OCI-LY7 (cell line): ENCODE measurements around the gene SMARCAD1. TPM values are rescaled to one million over a fixed set of nuclear protein-coding genes. Genes with fewer than 3 reads are reported as not detected.

Experiments used
- BruUV-seq: library from RNA; stranded (reverse); fragments of 400-500 nt; replicated peaks from 2 replicates; lab custom pipeline; 2021; lab: Mats Ljungman, UMichigan
- CTCF ChIA-PET: fragments of 300-600 bp; sonication (Branson Sonifier 250); formaldehyde crosslinking; loops from one replicate; lab custom pipeline; 2022; ENCODE audit warnings: antibody characterized with exemption; ENCODE audit not compliant: unreplicated experiment; lab: Charles Lee
- POLR2A ChIA-PET: fragments of 300-600 bp; sonication (Branson Sonifier 250); formaldehyde crosslinking; loops from one replicate; lab custom pipeline; 2022; ENCODE audit warnings: antibody characterized with exemption; lab: Charles Lee
- DNase-seq: peaks from one replicate; pipeline ENCODE4 v3.0.0-alpha.2; 2015; ENCODE audit warnings: low spot score
- H2AFZ ChIP-seq: fragments of 200-600 bp; sonication (generic), shearing (Covaris generic); 2 replicates; pipeline ENCODE4 v1.6.1; 2014; ENCODE audit warnings: mild to moderate bottlenecking, antibody characterized with exemption, low read length, moderate library complexity
- H3K27ac ChIP-seq: fragments of 200-600 bp; sonication (generic); 2 replicates; pipeline ENCODE4 v1.5.1; 2014; ENCODE audit warnings: mixed run types, low read depth, mild to moderate bottlenecking, moderate library complexity, low read length, inconsistent platforms; ENCODE audit not compliant: poor library complexity, severe bottlenecking
- H3K36me3 ChIP-seq: fragments of 200-600 bp; sonication (generic); 2 replicates; pipeline ENCODE4 v1.6.1; 2014; ENCODE audit warnings: mild to moderate bottlenecking, antibody characterized with exemption, low read length, moderate library complexity, mixed read lengths; ENCODE audit not compliant: insufficient read depth
- H3K4me1 ChIP-seq: fragments of 200-600 bp; sonication (generic); 2 replicates; pipeline ENCODE4 v1.5.1; 2014; ENCODE audit warnings: mild to moderate bottlenecking, low read length; ENCODE audit not compliant: insufficient read depth, poor library complexity, severe bottlenecking
- H3K4me2 ChIP-seq: fragments of 200-600 bp; sonication (generic); 2 replicates; pipeline ENCODE4 v1.6.1; 2014; ENCODE audit warnings: mild to moderate bottlenecking, low read length
- H3K4me3 ChIP-seq: fragments of 200-600 bp; sonication (generic); 2 replicates; pipeline ENCODE4 v1.5.1; 2014; ENCODE audit warnings: mild to moderate bottlenecking, low read depth, low read length; ENCODE audit not compliant: poor library complexity, severe bottlenecking
- H3K79me2 ChIP-seq: fragments of 200-600 bp; sonication (generic); 2 replicates; pipeline ENCODE4 v1.6.1; 2016; ENCODE audit warnings: low read depth, mild to moderate bottlenecking, low read length, moderate library complexity, mixed read lengths; ENCODE audit not compliant: insufficient read depth
- H3K9me2 ChIP-seq: fragments of 200-600 bp; sonication (generic); 2 replicates; pipeline ENCODE4 v1.6.1; 2016; ENCODE audit warnings: mild to moderate bottlenecking, low read length, mixed read lengths; ENCODE audit not compliant: insufficient read depth
- H3K9me3 ChIP-seq: fragments of 200-600 bp; sonication (generic); 2 replicates; pipeline ENCODE4 v1.6.1; 2014; ENCODE audit warnings: mild to moderate bottlenecking, mixed run types, low read length, mixed read lengths
- H4K20me1 ChIP-seq: fragments of 200-600 bp; sonication (generic); 2 replicates; pipeline ENCODE4 v1.6.1; 2014; ENCODE audit warnings: mild to moderate bottlenecking, antibody characterized with exemption, low read length, moderate library complexity, mixed read lengths; ENCODE audit not compliant: insufficient read depth
- EZH2phosphoT487 ChIP-seq: fragments of 200-600 bp; sonication (generic); IDR thresholded peaks from 2 replicates; pipeline ENCODE4 v1.6.1; 2018; ENCODE audit warnings: low read depth, borderline replicate concordance, mild to moderate bottlenecking, mixed run types, antibody characterized with exemption, low read length, moderate library complexity, mixed read lengths
- intact Hi-C: fragments of 100-400 bp; cut with micrococcal nuclease; formaldehyde crosslinking; loops from one replicate; pipeline ENCODE4 v1.10.0; 2022; ENCODE audit not compliant: unreplicated experiment
- total RNA-seq, 2 experiments: library from RNA; depleted of rRNA in 1 of 2; stranded (reverse); fragments of >200 nt in 1 of 2; shearing (Covaris generic) in 1 of 2; gene quantifications; 2 replicates each; pipeline ENCODE4 v1.2.3, GENCODE V29; 2014 to 2022
- TF ChIP-seq, protein P1 (sequence below): fragments of 200-600 bp; sonication (generic); conservative IDR thresholded peaks from 2 replicates; pipeline ENCODE4 v1.5.1; 2014; ENCODE audit warnings: mild to moderate bottlenecking, antibody characterized with exemption, low read length, moderate library complexity, mixed read lengths

The SMARCAD1 gene
- total RNA-seq, 2 experiments from 2014 or later, result 29.9 to 47.5 TPM

DNA sequence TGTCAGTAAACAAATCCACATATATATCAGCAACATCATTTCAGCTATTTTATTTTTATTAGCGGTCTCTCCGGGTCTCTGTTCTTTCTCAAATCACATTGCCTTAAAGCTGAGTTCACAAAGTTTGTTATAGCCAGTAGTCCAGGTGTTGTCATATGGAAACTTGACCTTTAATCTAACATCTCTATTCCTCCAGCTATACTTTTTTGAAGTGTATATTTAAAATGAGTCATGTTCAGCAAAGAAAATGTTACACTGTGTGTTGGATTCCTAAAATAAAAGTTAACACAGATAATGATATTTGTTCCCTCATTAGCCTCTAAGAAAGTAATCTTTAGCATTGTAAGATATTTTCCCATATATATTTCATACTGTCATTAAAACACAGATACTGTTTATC lies 63.6 kb downstream of the SMARCAD1 start:
- Histone ChIP-seq H3K4me2 (no peak overlapping the region), H3K4me1 (no peaks in the 10 kb centered on the region), H3K4me3 (no peak overlapping the region), H3K36me3 (peaks cover 72% of the 10 kb centered on the region), H2AFZ (no peak overlapping the region), H4K20me1 (no peaks in the 10 kb centered on the region), H3K27ac (no peak overlapping the region), H3K9me3 (no peaks in the 10 kb centered on the region), H3K79me2 (no peaks in the 10 kb centered on the region), H3K9me2 (no peaks in the 10 kb centered on the region)
- ChIA-PET CTCF (no interaction called here), POLR2A (interaction anchor here (0.7 kb wide), 1 partner anchor 483 kb away, joined by 3 read pairs; no protein-coding TSS in a partner anchor)
- TF ChIP-seq, protein P1, sequence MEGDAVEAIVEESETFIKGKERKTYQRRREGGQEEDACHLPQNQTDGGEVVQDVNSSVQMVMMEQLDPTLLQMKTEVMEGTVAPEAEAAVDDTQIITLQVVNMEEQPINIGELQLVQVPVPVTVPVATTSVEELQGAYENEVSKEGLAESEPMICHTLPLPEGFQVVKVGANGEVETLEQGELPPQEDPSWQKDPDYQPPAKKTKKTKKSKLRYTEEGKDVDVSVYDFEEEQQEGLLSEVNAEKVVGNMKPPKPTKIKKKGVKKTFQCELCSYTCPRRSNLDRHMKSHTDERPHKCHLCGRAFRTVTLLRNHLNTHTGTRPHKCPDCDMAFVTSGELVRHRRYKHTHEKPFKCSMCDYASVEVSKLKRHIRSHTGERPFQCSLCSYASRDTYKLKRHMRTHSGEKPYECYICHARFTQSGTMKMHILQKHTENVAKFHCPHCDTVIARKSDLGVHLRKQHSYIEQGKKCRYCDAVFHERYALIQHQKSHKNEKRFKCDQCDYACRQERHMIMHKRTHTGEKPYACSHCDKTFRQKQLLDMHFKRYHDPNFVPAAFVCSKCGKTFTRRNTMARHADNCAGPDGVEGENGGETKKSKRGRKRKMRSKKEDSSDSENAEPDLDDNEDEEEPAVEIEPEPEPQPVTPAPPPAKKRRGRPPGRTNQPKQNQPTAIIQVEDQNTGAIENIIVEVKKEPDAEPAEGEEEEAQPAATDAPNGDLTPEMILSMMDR, result no peak
- no peak for TF ChIP-seq EZH2phosphoT487
- DNase-seq, result no peak
- intact Hi-C loops, result no loop called here
- BruUV-seq, result no TSS peak

DNA sequence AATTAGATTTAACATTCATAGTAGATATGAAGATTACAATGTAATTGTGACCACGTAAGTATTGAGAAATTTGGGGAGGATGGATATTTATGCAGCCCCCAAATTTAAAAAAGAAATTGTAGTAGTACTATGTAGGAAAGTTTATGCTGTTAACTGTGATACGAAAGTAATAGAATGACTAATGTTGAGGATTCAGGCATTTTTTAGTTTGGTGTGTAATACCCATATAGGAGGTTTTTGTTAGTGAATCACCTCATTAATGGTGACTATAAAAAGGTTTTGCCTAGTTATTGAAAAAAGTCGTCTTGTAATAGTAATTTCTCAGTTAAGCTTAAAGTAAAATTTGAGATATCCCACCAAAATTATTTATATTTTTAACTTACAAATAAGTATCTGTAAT lies 67.2 kb downstream of the SMARCAD1 start:
- Histone ChIP-seq H3K4me3 (no peak overlapping the region), H3K9me2 (no peaks in the 10 kb centered on the region), H3K79me2 (no peaks in the 10 kb centered on the region), H3K36me3 (peaks cover 89% of the 10 kb centered on the region), H3K4me1 (no peaks in the 10 kb centered on the region), H3K27ac (no peak overlapping the region), H3K4me2 (no peak overlapping the region), H4K20me1 (no peaks in the 10 kb centered on the region), H2AFZ (no peak overlapping the region), H3K9me3 (no peaks in the 10 kb centered on the region)
- CTCF ChIA-PET, result no interaction called here
- BruUV-seq, result no TSS peak
- no peak for TF ChIP-seq EZH2phosphoT487
- TF ChIP-seq, protein P1, result no peak
- intact Hi-C loops, result no loop called here
- POLR2A ChIA-PET, result interaction anchor here (0.7 to 0.9 kb wide), 2 partner anchors 31 to 40 kb away, joined by 3 to 4 read pairs; no protein-coding TSS in a partner anchor
- DNase-seq, result no peak

DNA sequence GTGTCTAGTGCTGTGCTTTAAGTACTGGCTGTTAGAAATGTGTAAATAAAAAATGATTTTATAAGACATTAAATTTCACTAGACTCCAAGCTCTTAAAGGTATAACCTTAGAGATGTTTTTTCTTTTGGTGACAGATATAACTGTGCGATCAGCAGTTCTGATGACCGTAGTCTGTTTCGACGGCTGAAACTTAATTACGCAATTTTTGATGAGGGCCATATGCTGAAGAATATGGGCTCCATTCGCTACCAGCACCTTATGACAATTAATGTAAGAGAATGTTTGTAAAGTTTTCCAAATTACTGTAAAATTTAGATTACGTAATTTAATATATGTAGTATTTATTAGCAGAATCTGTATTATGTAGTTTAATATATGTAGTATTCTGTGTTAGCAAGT lies 68.5 kb downstream of the SMARCAD1 start:
- H3K9me2 ChIP-seq, result no peaks in the 10 kb centered on the region
- H3K36me3 ChIP-seq, result peaks cover 90% of the 10 kb centered on the region
- H3K9me3 ChIP-seq, result no peaks in the 10 kb centered on the region
- BruUV-seq, result no TSS peak
- CTCF ChIA-PET, result no interaction called here
- no peaks in the 10 kb centered on the region for H4K20me1 ChIP-seq
- intact Hi-C loops, result no loop called here
- no peaks in the 10 kb centered on the region for H3K4me1 ChIP-seq
- POLR2A ChIA-PET, result interaction anchor here (0.5 to 1.4 kb wide), 2 partner anchors 12 to 1119 kb away, joined by 3 read pairs; no protein-coding TSS in a partner anchor
- H3K79me2 ChIP-seq, result no peaks in the 10 kb centered on the region
- H3K4me2 ChIP-seq, result no peak overlapping the region
- DNase-seq, result no peak
- no peak overlapping the region for H3K27ac ChIP-seq
- TF ChIP-seq EZH2phosphoT487, result no peak
- TF ChIP-seq, protein P1, result no peak
- H3K4me3 ChIP-seq, result no peak overlapping the region
- H2AFZ ChIP-seq, result no peak overlapping the region
